Neural crest cell (in vitro differentiated cells): ENCODE data around the gene WNT7A. TPM values are rescaled to one million over a fixed set of nuclear protein-coding genes. Genes with fewer than 3 reads are reported as not detected.

Experiments
- DNase-seq: peaks from one replicate; pipeline ENCODE4 v3.0.0; 2021; ENCODE audit warnings: low read depth, mixed read lengths, low spot score
- H3K27ac Mint-ChIP-seq: one replicate; pipeline ENCODE4 v1.8.0; 2021; ENCODE audit warnings: mild to moderate bottlenecking, mixed read lengths; ENCODE audit not compliant: unreplicated experiment
- H3K27me3 Mint-ChIP-seq: 2 replicates; pipeline ENCODE4 v1.8.0; 2021; ENCODE audit warnings: low read depth, mild to moderate bottlenecking, mixed read lengths
- H3K36me3 Mint-ChIP-seq: 2 replicates; pipeline ENCODE4 v1.8.0; 2021; ENCODE audit warnings: low read depth, mild to moderate bottlenecking, mixed read lengths
- H3K4me1 Mint-ChIP-seq: 2 replicates; pipeline ENCODE4 v1.8.0; 2021; ENCODE audit warnings: mixed read lengths
- H3K4me3 Mint-ChIP-seq: one replicate; pipeline ENCODE4 v1.8.0; 2021; ENCODE audit warnings: mild to moderate bottlenecking, mixed read lengths
- H3K9me3 Mint-ChIP-seq: 2 replicates; pipeline ENCODE4 v1.8.0; 2021; ENCODE audit warnings: mixed read lengths
- total RNA-seq: library from RNA; stranded (reverse); gene quantifications from 2 replicates; pipeline ENCODE4 v1.2.1, GENCODE V29; 2021
- TF ChIP-seq, protein P1 (sequence below): fragments of 200-600 bp; sonication (generic); conservative IDR thresholded peaks from 2 replicates; pipeline ENCODE4 v1.5.0; 2021; ENCODE audit warnings: antibody characterized with exemption, mild to moderate bottlenecking

WNT7A gene
- total RNA-seq, 1 donor from 2014 or later = 9.8 TPM

DNA sequence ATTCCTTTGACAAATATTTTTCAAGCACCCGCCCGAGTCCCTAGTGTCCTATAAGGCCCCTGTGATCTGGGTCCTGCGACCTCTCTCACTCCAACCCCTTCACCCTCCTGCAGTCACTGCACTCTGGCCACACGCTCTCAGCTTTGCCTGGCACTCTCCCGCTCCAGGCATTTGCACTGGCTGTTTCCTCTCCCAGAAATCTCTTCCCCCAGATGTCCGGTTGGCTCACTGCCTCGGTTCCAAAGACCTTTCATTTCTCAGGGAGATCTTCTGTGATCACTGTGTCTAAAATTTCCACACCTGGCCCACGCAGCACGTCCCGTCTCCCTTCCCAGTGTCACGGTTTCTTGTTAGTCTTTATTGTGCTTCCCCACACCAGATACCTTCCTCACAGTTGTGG, 97.4 kb downstream of the WNT7A start:
- TF ChIP-seq, protein P1, sequence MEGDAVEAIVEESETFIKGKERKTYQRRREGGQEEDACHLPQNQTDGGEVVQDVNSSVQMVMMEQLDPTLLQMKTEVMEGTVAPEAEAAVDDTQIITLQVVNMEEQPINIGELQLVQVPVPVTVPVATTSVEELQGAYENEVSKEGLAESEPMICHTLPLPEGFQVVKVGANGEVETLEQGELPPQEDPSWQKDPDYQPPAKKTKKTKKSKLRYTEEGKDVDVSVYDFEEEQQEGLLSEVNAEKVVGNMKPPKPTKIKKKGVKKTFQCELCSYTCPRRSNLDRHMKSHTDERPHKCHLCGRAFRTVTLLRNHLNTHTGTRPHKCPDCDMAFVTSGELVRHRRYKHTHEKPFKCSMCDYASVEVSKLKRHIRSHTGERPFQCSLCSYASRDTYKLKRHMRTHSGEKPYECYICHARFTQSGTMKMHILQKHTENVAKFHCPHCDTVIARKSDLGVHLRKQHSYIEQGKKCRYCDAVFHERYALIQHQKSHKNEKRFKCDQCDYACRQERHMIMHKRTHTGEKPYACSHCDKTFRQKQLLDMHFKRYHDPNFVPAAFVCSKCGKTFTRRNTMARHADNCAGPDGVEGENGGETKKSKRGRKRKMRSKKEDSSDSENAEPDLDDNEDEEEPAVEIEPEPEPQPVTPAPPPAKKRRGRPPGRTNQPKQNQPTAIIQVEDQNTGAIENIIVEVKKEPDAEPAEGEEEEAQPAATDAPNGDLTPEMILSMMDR = no peak
- H3K4me1 Mint-ChIP-seq = peaks cover 73% of the 10 kb centered on the region
- H3K36me3 Mint-ChIP-seq = no peaks in the 10 kb centered on the region
- no peaks in the 10 kb centered on the region for H3K27me3 Mint-ChIP-seq
- peak overlapping the region; percentile 84 for H3K27ac Mint-ChIP-seq
- DNase-seq = no peak
- H3K4me3 Mint-ChIP-seq = peak overlapping the region; percentile 1
- no peaks in the 10 kb centered on the region for H3K9me3 Mint-ChIP-seq

DNA sequence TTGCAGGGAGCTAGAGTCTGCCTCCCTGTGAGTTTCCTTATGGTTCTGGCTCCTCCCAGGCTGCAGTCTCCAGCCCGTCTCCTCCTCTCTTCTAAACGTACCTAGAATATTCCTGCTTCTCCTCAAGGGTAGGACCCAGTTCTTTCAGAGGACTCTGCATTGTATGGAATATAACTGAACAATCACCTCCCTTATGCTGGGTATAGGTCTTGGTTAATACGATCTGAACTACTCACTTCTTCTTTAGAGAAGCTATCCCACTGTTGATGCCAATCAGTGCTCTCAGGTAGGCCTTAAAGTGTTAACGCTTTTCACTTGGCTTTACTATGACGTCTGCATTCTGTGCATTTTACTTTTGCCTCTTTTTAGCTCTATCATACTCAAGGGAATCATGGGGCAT, 98.5 kb downstream of the WNT7A start:
- Mint-ChIP-seq H3K36me3 (no peaks in the 10 kb centered on the region), H3K27ac (peak overlapping the region; percentile 44), H3K4me3 (no peak overlapping the region), H3K9me3 (no peaks in the 10 kb centered on the region), H3K27me3 (no peaks in the 10 kb centered on the region), H3K4me1 (peaks cover 62% of the 10 kb centered on the region)
- TF ChIP-seq, protein P1 = no peak
- DNase-seq = no peak

DNA sequence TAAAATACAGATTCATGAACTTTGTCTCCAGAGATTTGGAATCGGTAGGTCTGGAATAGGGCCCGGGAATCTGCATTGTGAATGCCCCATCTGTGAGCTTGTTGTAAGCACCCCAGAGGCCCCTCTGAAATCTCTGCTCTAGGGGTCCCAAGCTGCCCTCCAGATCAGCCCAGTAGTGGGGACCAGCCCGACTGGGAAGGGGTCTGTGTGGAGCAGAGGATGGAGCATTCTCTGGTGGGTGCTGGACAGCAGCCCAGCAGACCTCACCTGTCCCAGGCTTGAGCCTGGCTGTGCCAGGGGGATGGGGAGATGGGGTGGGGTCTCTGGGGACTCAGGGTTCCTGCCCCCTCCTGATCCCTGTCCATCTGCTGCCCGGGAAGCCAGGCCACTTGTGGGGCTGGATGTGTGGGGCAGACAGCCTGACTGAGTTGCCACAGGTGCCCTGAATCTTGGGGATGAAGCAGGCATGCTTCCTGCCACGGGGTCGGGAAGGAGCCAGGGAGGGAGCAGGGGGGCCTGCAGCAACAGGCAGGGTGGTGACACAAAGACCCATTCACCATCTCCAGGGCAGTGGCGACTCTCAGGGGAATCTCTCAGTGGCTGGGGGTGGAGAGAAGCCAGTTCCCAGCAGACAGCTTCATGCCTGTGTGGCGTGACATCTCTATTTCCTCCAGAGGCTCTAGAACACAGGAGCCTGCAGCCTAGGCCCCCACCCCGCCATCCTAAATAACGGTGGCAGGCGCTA, 99.3 kb downstream of the WNT7A start:
- TF ChIP-seq, protein P1 = no peak
- Mint-ChIP-seq H3K27ac (peak overlapping the region; percentile 65), H3K4me3 (no peak overlapping the region), H3K4me1 (peaks cover 54% of the 10 kb centered on the region), H3K9me3 (no peaks in the 10 kb centered on the region), H3K36me3 (no peaks in the 10 kb centered on the region), H3K27me3 (no peaks in the 10 kb centered on the region)
- no peak for DNase-seq

DNA sequence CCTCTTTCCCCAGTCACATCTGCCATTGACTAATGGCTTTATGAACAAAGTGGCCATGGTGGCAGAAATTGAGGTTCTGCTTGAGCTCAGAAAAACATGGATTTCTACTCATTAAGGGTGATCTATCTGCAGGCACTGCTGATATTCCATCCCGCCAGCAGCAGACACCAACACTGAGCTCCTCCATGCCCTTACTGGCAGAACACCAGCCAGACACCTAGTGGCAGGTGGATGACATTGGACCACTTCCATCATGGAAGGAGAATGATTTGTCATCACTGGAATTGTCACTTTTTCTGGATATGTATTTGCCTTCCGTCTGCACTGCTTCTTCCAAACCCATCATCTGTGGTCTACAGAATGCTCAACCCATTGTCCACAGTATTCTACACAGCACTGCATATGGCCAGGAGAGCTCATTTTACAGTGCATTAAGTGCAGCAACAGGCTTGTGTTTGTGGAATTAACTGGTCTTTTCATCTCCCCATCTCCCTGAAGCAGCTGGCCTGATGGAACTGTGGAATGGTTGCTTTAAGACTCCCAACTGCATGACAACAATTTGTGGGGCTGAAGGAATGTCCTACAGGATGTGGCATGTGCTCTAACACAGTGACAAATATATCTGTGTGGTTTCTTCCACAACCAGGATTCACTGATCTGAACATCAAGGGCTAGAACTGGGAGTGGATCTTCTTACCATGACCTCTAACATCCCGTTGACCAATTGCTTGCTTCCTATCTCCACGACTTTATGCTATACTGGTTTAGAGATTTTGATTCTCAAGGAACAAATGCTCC, 103.4 kb downstream of the WNT7A start:
- H3K4me3 Mint-ChIP-seq = no peak overlapping the region
- H3K4me1 Mint-ChIP-seq = peaks cover 22% of the 10 kb centered on the region
- no peaks in the 10 kb centered on the region for H3K36me3 Mint-ChIP-seq
- H3K27me3 Mint-ChIP-seq = no peaks in the 10 kb centered on the region
- no peak overlapping the region for H3K27ac Mint-ChIP-seq
- TF ChIP-seq, protein P1 = peak; percentile 24
- DNase-seq = no peak
- H3K9me3 Mint-ChIP-seq = no peaks in the 10 kb centered on the region

DNA sequence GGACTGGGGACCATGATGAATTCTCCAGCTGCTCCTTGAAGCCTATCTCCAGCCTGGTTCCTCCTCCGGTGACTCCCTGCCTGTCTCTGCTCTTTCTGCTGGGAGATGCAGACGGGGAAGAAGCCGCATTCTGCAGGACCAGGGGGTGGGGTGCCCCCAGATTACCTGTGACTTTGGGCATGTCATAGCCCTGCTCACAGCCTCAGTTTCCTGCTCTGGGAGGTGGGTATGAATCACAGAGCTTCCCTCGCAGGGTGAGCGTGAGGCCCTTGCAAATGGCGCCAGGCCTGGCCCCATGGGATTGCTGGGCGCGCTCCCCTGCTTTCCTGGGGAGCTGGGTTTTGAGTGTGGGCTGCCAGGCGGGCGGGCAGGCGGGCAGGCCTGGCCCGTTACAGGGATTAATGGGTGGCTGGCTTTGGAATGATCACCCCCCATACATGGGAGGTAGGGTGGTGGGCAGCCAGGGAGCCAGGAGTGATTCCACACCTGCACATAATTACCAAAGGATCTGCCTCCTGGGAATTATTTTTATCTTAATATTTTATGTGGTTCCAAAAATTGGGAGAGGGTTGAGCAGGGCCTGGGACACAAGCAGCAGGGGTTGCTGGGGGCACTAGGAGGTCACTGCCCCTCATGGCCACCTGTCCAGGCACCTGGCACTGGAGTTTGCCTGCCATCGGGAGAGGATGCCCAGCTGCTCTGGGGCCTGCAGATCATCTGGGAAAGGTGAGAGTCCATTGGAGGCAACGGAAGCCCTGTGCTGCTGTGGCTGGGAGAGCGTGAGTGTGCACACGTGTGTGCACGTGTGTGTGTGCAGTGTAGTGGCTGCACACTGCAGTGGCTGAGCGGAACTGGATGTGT, 106.8 kb downstream of the WNT7A start:
- DNase-seq = no peak
- peak overlapping the region; percentile 76 for H3K27ac Mint-ChIP-seq
- TF ChIP-seq, protein P1 = no peak
- H3K9me3 Mint-ChIP-seq = no peaks in the 10 kb centered on the region
- H3K4me3 Mint-ChIP-seq = no peak overlapping the region
- H3K4me1 Mint-ChIP-seq = peaks cover 26% of the 10 kb centered on the region
- H3K27me3 Mint-ChIP-seq = no peaks in the 10 kb centered on the region
- no peaks in the 10 kb centered on the region for H3K36me3 Mint-ChIP-seq
